Panc1 (cell line): ENCODE data around the gene TSHR.

Experiments
- CTCF ChIP-seq: fragments of 450-650 bp; IDR thresholded peaks from 2 replicates; pipeline ENCODE4 v1.5.1; 2017; ENCODE audit warnings: mild to moderate bottlenecking
- POLR2AphosphoS5 ChIP-seq: IDR thresholded peaks from 2 replicates; pipeline ENCODE4 v1.6.1; 2012; ENCODE audit warnings: mild to moderate bottlenecking, low read depth, low read length, moderate library complexity
- TCF7L2 ChIP-seq: IDR thresholded peaks from 2 replicates; pipeline ENCODE4 v1.6.1; 2011; ENCODE audit warnings: mild to moderate bottlenecking, low read depth, low read length, inconsistent platforms
- TF ChIP-seq, protein P1 (sequence below), 2 experiments: IDR thresholded peaks; 2 replicates each; pipeline ENCODE4 v1.6.1; 2011 to 2012; ENCODE audit warnings: low read depth in 2 of 2, control low read depth in 1 of 2, low read length in 1 of 2, mild to moderate bottlenecking in 1 of 2, moderate library complexity in 1 of 2; ENCODE audit not compliant: insufficient read depth in 1 of 2

DNA sequence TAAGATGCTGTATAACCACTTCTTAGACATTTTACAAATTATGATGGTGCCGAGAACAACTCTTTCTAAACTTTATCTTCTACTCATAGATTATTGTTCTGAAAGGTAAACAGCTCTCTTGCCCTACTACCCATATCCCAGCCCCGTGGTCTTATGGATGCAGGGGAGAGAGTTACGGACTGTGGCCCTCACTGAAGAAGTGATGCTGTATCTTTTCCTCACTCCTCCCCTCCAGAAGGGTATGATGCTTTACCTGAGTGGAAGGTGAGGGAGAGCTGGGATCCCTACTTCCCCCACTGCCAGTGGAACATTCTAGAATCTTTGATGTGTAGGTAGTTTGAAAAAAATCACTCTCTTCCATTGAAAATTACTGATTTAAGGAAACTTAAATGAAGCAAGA, 3.5 kb downstream of the TSHR start:
- TF ChIP-seq CTCF (no peak), POLR2AphosphoS5 (no peak), TCF7L2 (no peak)
- TF ChIP-seq, protein P1, sequence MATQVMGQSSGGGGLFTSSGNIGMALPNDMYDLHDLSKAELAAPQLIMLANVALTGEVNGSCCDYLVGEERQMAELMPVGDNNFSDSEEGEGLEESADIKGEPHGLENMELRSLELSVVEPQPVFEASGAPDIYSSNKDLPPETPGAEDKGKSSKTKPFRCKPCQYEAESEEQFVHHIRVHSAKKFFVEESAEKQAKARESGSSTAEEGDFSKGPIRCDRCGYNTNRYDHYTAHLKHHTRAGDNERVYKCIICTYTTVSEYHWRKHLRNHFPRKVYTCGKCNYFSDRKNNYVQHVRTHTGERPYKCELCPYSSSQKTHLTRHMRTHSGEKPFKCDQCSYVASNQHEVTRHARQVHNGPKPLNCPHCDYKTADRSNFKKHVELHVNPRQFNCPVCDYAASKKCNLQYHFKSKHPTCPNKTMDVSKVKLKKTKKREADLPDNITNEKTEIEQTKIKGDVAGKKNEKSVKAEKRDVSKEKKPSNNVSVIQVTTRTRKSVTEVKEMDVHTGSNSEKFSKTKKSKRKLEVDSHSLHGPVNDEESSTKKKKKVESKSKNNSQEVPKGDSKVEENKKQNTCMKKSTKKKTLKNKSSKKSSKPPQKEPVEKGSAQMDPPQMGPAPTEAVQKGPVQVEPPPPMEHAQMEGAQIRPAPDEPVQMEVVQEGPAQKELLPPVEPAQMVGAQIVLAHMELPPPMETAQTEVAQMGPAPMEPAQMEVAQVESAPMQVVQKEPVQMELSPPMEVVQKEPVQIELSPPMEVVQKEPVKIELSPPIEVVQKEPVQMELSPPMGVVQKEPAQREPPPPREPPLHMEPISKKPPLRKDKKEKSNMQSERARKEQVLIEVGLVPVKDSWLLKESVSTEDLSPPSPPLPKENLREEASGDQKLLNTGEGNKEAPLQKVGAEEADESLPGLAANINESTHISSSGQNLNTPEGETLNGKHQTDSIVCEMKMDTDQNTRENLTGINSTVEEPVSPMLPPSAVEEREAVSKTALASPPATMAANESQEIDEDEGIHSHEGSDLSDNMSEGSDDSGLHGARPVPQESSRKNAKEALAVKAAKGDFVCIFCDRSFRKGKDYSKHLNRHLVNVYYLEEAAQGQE (IDR thresholded peaks at IDR 0.05; ENCODE audit: insufficient read depth in 1 of 2, low read depth in 2 of 2, low read length in 1 of 2), result no peak
